ENCODE data around the gene P3H2.
A peak's percentile ranks its signal among the peaks of the same experiment; 100 is the strongest.
"Not testable (repeated sequence)": the region's sequence is repeated elsewhere in the genome, so short reads cannot be mapped to it uniquely, and the experiment has no call there.

P3H2 gene

DNA sequence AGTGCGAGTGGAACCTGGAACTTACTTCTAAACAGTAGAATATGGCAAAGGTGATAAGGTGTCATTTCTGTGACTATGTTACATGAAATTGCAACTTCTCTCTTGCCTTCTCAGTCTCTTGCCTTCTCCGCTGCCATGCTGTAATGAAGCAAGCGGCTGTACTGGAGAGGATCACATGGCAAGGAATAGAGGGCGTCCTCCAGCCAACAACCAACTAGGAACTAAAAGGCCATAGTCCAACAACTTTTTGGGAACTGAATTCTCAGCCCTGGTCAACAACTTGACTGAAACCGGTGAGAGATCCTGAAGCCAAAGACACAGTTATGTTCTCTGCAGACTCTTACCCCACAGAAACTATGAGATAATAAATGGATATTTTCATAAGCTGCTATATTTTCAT is 143.5 kb downstream of the P3H2 start:
- DNase-seq: no peak

DNA sequence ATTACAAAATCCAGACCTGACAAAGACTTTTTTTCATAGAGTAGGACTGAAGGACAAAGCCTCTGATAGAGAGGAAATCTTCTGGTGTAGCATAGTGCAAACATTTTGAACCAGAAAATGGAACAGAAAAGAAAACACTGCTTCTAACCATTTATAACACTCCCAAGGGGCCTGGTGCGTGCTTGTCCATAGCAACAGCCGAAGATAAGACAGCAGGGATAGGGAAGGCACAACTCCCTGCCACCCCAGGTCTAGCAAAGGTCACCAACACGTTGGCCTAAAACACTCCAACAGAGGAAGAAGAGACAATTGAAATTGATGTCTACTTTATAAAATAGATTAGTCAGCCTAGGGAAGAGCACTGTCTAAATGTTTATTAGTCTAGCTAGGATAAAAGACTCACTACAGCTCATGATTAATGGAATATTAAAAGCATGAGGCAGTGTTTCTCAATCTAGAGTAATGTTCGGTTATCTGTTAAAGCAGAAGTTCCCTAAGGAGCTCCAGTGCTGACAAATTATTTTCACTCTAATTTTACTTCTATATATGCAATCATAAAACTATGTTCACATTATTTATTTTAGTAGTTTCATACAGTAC is 145.2 kb downstream of the P3H2 start:
- DNase-seq: no peak

DNA sequence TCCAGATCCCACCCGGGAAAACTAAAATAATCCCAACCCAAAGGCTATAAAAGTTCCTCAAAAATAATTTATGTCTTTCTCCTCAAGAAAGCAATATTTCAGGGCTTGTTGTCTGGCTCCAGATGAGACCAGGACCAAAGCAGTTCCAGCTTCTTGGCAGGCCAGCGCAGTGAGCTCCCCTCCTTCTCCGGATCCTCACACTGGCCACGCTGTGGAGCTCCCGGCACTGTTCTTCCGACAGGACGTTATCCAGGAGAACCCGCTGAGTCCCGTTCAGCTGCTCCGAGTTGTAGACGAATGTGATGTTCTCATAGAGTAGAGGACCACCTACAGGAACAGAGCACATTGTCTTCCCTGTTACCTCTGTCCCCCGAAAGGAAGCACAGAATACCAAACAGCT is 146.3 kb downstream of the P3H2 start:
- DNase-seq: no peak

DNA sequence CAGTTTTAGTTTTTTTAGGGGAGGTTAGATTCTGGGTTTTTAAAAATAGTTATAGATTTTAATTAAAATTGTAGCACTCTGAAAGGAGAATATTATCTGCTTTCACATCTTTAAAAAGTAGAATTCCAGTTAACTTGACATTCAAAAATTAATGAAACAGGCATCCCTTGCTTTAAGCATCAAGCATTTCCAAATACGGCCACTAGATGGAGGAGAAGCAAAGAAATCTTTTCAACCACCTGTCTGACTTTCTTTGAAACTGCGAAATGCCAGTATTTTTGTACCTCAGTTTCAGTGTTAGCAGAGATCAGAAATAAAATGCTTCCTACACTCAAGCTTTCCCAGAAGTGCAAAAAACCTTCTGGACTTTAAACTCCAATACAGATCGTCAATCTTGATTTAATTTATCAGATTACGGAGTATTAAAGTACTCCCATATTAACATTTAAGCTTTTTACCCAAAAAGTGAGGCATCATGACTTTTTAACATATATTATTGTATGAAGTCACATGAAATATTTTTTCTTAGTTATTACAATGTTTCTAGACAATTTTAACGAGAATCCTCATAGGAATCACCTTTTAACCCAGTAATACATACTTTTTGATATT is 153.3 kb downstream of the P3H2 start:
- peak; percentile 79 for DNase-seq

DNA sequence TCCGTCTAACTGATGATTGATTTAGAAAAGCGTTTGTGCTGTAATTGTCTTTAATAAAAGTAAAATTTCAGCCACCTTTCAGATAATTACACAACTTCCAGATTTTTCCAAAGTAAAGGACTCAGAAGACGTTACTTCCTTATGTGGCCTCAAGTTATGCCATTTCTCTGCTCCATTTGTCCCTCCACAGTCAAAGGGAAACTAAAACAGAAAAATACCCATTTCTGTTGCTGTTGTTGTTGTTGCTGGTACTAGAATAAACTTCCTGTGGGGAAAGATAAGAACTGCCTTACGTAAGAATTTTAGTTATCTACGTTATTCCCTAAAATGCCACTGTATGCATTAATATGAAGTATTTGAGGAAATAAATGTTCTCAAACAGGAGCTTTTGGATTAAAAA is 153.9 kb downstream of the P3H2 start:
- no peak for DNase-seq

DNA sequence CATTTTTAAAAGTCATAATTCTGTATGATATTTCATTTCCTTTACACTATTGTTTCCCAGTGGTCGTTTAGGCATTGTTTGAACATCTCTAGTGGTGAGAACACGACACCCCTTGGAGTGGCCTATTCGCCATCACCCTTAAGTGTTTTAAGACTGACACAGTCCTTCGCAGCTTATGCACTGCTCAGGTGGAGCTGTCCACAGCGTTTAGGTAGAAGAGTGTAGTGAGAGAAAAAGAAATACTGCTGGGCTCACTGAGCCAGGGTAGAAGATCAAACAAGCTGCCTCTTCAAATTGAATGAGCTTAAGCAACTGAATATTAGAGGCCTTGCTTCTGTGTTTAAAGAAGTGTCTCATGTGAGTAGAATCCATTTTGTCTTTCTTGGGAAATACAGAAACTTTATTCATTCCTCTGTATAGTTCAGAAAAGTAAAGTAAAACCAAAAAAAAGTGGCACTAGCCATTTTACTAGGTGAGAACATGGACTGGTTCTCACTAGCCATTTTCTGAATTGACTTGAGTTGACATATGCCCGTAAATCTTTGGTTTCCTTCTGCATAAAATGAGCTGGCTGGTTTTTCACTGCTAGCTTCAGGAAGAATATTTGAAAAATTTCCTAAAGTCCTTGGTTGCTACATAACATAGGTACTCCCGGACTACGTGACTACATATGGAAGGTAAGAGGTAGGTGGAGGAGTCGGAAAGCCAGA is 155.9 kb downstream of the P3H2 start:
- no peak for DNase-seq

DNA sequence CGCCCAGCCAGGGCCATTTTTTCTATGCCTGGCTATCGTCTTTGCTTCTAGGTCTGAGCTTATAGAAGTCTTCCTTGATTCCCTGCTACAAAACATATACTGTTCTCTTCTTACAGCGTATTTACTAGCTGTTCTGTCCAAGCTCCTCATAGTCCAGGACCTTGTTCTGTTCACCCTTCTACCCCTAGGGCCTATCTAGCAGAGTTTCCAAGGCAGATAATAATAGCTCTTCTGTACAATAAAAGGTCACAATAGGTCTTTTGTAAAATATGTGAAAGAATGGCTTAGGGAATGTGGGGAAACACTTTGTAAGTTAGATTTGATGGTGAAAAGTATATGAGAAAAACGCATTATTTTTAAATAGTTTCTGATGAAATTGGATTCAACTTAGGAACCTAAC is 158.2 kb downstream of the P3H2 start:
- no peak for DNase-seq

DNA sequence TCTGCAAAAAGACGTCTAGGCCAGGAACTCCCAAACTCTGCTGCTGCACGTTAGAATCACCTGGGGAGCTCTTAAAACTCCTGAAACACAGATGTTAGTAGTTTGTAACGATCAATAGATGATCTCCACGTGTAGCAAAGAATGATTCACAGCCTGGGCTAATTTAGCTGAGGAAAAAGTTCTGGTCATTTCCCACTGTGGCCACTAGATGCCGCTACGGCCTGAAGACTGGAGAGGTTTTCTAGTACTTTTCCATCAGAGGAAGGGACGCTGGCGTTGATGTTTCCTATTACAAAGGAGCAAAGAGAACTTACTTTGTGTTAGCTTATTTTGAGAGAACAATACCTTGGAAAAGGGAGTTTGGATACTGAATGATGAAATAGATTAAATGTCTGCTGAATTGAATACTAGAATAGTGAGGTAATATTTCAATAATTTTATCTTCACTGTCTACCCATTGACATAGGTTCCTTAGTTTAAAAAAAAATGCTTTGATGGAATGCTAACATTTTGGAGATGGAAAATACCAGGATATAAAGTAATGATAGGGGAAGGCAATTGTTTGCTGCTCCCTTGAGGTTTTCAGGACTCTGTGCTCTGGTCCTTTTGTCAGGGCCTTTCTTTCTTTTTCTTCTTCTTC is 159.1 kb downstream of the P3H2 start:
- peak; percentile 94 for DNase-seq

DNA sequence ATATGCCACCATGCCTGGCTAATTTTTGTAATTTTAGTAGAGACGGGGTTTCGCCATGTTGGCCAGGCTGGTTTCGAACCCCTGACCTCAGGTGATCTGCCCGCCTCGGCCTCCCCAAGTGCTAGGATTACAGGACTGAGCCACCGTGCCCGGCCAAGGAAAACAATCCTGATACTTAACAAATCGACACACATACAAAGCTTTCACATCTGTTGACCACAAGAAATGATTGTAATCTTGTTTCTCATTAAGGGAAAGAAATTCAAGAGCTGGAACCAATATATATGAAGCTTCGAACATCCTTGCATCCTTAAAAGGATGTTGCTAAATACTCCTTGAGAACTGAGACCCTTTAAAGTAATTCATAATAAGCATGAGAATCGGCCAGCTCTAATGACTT is 159.6 kb downstream of the P3H2 start:
- not testable (repeated sequence) for DNase-seq

DNA sequence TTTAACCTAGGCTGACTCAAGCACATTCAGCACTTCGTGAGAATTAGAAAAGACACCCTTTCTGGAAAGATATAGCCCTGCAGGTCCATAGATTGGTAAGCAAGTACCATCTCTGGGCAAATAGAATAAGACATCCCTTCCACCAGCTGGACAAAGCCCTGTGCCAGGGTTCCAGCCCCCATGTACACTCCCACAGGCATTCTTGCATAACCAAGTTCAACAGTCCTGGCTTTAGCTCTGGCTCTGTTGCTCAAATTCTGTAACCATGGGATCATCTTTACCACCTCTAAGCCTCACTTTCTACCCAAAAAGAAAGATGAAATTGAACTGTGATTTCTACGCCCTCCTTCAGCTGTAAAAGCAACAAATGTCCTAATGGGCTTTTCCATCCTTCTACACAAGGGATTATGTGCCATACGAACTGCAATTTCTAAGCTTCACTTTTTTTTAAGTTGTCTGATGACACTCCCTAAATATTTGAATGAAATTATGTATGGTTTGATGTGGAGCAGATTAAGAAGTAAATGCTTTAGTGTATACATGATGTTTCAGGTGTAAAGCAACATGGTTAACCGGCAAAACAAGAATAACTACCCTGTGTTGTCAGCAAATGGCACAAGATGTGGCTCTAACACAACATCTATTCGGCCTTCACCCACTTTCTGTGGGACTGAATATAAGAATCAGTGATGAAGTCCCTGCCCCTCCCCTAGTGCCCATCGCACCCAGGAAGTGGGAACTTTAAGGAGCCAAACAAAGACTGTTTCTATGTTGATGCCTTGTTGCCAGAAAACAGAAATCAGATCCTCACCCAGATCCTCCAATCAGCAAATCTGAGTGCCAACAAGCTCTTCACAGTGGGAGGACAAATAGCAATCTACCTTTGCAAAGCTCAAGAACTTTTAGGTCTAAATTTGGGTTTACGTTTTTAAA is 165.7 kb downstream of the P3H2 start:
- DNase-seq: no peak

DNA sequence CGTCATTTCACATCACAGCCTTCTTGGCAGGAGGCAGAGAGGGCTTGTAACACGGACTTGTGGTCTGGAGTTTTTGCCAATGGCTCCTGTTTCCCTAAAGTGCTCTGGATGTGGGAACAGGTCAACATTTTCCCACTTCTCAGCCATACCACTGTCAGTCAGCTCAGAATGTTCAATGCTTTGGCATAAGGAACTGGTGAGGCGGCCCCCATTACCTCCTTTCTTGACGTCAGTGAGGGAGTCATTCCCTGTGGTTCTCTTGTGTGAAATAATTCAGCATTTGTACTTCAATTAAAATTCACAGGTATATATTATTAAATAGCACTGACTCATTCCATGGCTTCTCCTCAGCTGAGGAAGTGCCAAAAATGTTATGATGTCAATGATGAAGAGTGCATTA is 167.1 kb downstream of the P3H2 start:
- no peak for DNase-seq

DNA sequence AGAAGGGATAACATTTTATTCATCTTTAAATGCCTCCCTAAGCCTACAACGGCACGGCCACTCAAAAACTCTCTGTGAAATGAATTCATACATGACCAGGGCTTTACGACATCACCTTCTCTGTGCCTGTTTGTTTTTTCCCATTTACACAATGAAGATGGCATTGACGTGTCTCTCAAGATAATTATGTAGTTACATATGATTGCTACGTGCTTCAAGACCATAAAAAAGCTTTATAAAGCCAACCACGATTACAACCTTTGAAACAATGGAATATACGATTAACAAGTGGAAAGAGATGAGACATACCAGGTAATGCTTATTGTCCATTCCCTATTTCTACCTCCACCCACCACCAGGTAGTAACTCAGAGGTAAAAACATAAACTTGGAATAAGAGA is 168.4 kb downstream of the P3H2 start:
- no peak for DNase-seq

DNA sequence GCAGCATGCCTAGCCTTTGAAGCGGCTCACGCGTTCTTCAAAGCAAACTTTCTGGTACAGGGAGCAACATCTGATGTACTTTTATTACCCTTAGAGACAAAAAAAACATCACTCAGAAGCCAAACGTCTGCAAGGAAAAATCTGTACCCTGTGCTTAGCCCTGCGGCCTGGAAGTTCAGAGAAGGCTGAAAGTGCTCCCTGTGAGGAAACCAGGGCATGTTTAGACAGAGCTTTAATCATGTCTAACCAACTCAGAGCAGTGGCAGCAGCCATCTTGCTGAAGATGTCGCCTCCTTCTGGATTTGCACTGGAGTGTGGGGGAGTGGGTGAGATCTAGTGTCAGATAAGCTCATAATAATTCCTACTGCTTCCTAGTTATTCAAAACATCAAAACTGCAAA is 170.4 kb downstream of the P3H2 start:
- DNase-seq: peak; percentile 24

DNA sequence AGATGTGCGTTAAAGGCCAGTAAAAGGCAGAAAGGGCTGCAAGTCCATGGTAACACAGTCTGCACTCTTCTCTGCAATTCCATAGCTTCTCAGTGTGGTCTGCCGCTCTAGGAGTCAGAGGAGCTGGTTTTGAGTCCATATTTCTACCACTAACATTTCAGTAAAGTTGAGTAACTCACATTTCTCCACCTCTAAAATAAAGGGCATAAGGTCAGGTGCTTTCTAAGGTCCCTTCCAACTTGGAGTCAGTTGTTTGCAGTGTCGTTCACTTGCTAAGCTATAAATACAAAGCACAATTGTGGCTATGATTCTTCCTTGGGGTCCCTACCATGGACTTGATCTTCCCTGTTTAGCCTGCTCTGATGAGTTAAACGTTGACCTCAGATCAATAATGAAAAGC is 171.1 kb downstream of the P3H2 start:
- no peak for DNase-seq

DNA sequence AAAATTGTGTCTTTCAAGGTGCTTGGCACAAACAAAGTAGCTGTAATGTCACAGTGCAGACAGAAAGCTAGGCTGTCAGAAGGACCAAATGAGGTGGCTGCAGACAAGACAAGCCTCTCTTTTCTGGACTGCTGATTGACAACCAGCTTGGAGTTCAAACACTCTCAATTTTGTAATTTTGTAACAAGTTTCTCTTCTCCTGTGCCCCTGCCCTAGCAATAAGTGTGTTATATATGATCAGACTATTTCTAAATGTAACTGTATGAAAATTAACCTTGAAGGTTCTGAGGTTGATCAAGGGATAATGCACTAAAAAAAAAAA is 172.0 kb downstream of the P3H2 start:
- no peak for DNase-seq

DNA sequence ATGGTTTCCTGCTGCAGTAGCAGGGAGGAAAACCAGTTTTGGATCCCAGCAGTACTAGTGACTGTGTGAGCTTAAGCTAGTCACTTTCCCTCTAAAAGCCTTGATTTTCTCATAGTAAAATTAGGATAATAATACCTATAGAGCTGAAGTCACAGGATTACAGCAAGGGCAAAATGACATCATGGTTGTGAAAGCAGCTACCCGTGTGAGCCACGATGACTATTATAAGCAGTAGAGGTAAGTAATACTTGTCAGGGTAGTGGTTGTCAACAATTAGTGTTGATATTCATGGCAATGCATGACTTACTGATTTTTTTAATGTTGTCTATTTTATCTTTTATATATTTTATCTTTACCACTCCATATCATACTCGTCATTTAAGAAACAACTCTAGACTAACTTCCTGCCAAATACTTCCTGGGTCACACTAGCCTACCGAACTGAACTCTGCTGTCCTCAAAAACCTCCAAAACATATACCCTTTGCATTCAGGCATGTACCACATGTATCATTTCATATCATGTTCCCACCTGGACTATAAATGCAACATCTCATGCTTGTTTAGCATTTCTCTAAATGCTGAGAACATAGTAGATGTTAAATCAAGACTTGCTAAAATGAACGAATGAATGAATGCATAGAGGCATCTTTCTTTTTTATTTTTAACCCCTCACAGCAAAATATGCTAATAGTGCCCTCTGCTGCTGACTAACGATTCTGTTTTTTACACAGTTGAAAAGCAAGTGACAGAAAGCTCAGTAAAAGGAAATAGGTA is 172.6 kb downstream of the P3H2 start:
- peak; percentile 66 for DNase-seq

DNA sequence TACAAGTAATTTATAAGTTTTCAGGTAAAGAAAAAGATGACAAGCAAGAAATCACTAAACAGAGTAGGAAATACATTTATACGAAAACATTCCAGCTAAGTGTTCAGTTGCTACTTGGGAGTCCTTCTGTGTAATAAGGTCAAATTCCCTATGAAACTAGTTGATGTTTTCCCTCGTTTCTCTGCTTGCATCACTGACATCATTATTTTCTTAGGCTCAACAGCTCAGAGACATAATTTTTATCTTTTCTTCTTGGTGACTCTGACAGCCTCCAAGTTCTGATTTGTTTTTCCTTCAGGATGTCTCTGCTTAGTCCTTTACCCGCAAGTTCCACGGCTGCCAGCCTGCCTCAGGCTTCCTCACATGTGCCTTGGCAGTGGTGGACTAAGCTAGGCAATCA is 173.6 kb downstream of the P3H2 start:
- DNase-seq: no peak

DNA sequence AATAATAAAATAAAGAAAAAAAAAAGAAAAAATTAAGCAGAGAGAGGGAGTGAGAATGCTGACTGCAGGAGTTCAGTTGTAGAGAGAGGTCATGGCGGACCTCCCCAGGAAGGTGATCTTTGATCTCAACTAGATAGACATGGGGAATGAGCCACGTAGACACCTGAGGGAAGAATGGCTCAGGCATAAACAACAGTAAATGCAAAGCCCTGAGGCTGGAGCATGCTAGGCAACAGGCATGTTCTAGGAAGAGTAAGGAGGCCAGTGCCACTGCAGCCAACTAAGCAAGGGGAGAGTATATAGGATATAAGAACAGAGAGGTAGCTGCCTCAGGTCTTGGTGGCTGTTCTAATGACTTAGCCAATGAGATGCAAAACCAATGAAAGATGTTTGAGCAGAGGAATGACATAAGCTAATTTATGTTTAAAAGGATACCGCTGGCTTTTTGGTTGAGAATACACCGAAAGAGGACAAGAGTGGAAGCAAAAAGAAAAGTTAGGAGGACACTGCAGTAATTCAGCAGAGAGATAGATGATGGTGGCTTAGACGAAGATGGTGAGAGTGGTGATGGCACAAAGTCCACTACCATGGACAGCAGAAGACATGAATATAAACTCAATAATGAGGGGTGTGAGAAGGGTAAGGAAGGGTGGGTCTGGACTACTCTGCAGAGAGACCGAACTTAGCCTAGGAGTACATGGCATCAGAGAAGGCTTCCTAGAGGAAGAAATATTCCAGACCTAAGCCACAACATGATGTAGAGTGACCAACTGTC is 174.6 kb downstream of the P3H2 start:
- DNase-seq: no peak

DNA sequence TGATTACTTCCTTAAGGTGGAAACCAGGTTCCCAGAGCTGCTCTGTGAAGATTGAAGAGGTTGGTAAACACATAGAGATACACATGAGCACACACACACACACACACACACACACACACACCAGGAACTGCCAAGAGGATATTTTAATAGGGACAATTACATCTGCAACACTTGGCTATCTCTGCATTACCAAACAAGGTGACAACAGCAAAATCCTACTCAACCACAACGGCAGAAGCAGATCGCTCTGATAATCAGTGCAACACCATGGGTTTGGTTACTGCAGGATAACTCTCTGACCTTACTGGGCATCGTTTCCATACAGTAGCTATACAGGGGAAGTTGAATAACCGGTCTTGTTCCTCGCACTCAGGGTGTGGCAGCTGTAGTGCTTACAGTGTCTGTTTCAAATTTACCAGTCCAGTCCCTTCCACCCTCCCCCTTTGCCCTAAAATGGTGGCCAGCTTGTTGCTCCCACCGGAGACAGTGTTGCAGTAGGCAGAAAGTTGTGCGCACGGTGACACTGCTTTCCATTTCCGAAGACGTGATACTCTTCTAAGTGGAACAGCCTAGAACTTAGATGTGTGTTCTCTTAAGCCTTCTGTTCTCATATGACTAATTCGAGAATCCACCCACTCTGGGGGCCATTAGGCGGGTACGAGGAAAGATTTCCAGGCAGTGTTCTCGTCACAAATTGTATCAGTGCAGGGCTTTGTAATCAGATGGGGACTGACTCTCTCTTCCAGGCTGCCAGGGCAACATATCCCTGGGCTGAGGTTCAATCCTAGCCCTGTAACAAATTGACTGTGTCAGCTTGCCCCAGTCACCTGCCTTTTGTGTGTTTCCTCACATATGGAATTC is 176.2 kb downstream of the P3H2 start:
- no peak for DNase-seq

DNA sequence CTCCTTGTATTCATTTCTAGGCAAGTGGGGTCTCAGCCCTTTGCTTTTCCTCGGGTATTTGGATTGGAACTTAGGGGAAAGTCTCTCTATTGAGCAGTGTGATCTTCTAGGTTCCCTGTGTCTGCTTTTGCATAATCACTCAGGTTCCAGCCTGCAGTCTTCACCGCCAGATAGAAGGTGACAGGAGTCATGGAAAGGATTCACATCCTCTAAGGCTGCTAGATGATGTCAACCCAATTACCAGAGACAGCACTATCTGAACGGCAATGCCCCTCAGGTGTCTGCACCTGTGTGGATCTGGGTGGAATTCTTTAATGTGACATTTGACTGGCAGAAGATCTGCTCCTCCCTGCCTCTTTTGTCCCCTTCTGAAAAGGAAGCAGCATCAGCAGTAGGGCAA is 177.7 kb downstream of the P3H2 start:
- DNase-seq: no peak

DNA sequence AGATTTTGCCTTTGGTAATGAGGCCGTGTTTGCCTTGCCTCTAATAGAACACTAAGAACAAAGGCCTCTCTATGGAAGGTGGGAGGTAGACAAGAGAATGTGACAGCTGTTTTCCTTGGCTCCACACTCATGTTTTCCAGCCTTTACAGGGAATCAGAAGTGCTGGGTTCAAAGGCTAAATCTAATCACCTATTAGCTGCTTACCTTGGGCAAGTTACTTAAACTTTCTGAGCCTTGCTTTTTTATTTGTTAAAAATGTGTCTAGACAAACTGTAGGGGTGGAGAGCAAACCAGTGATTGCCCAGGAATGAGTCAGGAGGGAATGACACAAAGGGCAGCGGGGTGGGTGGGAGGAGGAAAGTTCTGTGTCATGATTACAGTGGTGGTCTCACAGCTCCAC is 179.0 kb downstream of the P3H2 start:
- peak; percentile 34 for DNase-seq

Measured in NCI-H82 (cell line).